NCI-H187 treated with DMSO at 0.1 percent for 48 hours (cell line): ENCODE data around the gene ANKMY1.

Experiments
- DNase-seq: peaks from one replicate; lab custom pipeline; 2025; lab: John Stamatoyannopoulos, UW

ANKMY1 gene

DNA sequence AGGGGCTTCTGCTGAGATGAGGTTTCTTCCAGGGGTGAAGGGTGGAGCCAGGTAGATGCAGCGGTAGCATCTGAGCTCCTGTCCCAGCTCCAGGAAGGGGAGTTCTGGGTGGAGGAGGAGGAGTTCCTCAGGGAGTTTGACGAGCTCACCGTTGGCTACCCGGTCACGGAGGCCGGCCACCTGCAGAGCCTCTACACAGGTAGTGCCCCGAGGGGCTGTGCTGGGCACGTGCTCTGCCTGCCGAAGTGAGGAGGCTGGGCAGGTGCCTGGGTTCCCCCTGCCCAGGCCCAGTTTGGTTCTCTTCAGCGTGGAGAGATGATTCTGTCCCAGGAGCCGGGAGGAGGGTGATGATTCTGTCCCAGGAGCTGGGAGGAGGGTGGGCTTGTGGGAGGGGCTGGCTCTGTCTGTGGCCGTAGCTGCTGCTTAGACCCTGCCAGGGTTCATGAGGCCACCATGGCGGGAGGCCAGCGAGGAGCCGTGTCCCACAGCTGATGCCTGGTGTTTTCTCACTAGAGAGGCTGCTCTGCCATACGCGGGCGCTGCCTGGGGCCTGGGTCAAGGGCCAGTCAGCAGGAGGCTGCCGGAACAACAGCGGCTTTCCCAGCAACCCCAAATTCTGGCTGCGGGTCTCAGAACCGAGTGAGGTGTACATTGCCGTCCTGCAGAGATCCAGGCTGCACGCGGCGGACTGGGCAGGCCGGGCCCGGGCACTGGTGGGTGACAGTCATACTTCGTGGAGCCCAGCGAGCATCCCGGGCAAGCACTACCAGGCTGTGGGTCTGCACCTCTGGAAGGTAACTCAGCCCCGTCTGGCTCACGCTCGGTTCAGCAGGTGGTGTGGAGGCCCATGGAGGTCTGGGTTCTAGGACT is 37.0 kb upstream of the ANKMY1 start:
- no peak for DNase-seq

DNA sequence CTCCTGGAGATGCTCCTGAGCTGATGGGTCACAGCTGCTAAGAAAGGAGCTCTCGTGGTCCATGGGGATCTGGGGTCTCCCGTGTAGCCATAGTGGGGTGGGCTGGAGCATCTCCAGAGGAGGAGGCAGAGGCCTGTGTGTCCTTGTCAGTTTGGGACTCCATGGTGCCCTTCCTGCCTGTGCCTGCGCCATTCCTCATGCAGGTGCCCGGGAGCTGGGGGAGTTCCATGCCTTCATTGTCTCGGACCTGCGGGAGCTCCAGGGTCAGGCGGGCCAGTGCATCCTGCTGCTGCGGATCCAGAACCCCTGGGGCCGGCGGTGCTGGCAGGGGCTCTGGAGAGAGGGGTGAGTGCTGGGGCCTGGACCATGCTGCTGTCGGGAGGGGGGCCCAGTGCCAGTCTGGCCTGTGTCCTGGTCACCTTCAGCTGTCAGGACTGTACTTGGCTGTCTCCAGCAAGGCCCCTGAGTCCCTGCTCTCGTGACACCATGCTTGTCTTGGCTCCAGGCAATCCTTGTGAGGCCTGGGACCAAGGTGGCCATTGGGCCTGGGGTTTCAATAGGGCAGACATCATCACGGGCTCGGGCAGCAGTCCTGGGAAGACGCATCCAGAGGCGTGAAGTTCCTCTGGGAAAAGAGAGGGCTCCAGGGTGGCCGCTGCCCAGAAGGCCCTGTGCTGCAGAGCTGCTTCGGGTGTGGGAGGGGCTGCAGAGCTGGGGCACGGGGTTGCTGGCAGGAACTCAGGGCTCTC is 36.1 kb upstream of the ANKMY1 start:
- DNase-seq = no peak

DNA sequence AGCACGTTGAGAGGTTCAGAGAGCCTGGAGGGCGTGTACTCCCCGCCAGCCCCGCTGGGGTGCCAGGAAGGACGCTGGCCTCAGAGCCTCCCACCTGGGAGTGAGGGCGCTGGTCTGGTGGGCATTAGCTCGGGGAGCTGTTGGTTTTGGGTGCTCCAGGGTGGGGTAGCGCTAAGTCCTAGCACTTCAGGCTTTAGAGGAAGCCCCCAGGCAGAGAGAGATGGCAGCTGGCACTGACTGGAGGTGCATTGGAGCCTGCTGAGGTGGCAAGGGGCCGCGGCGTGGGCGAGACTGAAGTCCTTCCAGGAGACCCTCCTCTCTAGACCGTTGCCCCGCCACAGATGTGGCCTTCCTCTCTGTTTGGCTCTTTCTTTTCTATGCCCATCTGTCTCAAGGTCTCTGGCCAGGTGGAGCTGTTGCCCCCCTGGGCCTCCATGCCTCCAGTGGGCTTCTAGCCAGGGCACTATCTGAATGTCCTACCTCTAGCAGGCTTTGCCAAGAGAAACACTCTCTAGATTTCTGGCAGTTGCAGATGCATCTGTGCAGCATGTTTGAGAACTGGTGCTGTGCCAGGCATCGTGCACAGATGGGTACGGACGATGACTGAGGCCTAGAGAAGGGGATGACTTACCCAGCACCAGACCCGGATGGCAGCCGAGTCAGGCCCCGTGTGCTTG is 35.4 kb upstream of the ANKMY1 start:
- DNase-seq = no peak

- no peak for DNase-seq
These were observed 34.0 kb upstream of the ANKMY1 start for GRCh38 chr2:240591784-240592183.

- no peak for DNase-seq
These were observed 33.4 kb upstream of the ANKMY1 start for GRCh38 chr2:240591226-240591625.

DNA sequence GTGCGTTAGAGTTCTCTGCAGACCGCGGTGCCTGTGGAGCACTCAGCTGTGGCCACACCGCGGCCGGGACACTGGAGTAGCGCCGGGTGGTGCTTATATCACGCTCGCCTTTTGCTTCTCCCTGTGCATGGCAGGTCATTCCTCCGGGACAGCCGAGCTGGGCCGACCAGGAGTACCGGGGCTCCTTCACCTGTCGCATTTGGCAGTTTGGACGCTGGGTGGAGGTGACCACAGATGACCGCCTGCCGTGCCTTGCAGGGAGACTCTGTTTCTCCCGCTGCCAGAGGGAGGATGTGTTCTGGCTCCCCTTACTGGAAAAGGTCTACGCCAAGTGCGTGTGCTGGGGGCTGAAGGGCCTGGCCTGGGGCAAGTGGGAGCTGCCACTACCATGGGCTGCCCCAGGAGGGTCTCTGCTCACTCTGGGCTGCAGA is 32.9 kb upstream of the ANKMY1 start:
- no peak for DNase-seq

DNA sequence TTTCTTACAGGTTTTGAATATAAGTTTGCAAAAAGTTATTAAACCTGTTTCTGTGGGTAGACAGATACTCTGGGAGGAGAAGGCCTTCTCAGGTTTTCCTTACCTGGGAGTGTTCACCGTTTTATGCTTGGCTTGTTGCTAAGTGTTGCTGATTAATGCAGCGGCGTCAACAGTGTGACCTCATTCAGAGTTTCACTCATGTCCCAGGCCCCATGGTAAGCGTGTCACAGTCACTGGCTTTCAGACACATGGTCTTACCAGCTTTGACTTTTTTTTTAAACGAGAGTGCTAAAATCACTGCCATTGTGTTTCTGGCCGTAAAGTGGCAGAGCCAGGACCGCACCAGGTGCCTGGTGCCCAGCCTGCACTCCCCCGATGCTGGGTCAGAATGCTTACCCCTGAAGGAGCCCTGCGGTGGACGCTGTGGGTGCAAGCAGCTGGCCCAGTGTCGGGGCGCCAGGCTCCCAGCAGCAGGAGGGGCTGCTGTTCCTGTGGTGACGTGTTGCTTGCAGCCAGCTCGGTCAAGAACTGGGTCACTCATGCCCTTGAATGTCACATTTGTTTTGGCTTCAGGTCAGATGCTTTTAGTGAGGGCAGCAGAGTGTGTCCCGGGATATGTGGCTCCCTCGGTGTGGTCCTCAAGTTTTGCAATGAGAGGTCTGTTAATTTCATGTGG is 32.2 kb upstream of the ANKMY1 start:
- no peak for DNase-seq

DNA sequence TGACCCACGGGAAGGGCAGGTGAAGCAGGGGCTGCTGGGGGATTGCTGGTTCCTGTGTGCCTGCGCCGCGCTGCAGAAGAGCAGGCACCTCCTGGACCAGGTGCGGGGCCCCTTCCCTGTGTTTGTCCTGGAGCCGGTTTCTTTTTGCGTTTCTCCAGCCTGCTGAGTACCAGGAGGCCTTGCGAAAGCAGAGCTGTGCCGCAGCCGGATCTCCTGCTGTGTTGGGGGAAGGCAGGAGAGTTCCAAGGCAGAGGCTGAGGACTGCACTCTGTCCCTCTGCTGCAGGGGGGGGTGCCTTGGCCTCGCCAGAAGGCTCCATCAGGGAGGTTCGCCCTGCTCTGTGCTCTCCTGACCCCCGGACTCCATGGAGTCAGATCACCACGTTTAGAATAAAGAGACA is 31.6 kb upstream of the ANKMY1 start:
- DNase-seq = no peak

DNA sequence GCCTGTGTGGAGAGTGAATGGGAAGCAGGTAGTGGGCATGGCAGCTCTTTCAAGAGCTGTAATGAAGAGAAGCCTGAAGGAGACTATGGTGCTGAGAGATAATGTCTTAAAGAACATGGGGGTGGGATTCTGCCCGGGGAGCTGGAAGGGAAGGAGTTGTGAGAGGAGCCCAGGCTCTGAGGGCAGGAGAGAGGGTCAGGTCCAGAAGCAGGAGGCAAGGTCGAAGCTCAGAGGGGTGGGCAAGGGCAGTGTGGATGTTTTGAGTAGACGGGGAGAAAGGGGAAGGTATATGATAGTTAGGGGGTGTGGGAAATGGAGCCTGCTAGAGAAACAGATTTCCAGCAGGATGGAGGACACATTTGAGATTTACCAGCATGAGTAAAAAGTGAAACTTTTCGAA is 30.9 kb upstream of the ANKMY1 start:
- DNase-seq = no peak

DNA sequence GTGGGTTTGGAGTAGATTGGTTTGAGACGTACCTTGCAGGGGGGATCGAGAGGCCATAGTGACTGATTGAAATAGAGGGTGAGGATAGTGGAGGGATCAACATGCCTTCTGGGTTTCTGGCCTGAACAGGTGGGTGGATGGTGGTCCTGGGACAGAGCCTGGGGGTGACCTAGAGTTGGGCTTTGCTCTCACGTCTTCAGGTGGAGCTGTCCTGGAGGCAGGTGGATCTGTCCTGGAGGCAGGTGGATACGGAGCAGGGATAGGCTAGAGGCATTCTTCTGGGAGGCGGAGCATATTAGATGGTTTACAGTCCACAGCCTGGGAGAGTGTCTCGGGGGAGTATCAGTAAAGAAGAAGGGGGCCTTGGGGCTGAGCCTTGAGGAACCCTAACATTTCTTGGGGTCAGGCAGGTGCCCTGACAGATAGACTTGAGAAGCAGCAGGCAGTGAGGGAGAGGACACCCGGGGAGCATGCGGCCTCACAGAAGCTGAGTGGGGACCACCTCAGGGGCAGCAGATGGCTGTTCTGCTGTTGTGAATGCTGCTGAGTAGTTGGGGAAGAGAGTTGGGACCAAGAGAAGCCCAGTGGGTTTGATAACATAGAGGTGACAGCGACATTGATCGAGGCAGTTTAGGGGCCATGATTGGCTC is 30.3 kb upstream of the ANKMY1 start:
- DNase-seq = no peak

DNA sequence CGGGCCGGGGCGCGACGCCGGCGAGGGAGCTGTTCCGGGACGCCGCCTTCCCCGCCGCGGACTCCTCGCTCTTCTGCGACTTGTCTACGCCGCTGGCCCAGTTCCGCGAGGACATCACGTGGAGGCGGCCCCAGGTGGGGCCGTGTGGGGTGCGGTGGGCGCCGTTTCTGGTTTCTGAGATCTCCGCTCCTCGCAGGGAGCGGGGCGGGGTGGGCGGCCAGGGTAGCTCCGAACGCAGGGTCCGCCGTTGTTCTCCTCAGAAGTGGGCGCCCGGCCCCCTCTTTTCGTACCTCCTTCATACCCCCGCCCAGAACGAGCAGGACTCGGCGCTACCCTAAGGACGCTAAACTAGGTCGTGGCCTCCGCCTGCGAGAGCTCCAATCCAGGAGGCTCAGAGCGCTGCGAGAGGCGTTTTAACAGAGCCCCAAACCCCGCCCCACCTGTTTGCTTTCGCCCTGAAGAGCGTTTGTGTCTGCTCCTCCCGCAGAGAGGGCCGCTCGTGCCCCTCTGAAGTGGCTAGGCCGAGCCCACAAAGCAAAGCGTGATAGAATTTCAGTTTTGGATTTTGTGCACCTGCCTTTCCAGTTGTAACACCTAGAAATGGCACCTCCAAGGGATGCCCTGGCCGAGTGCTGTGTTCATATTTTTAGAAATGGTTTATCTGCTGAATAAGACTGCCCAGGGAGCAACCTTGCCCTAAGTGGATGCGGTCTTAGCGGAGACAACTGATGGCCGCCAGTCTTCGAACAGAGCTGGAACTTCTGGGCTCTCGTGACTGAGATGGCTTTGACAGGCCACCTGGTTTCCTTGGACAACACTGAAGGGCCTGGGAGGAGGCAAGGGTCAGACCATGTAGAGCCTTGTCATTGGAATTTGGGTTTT is 29.4 kb upstream of the ANKMY1 start:
- DNase-seq = no peak

DNA sequence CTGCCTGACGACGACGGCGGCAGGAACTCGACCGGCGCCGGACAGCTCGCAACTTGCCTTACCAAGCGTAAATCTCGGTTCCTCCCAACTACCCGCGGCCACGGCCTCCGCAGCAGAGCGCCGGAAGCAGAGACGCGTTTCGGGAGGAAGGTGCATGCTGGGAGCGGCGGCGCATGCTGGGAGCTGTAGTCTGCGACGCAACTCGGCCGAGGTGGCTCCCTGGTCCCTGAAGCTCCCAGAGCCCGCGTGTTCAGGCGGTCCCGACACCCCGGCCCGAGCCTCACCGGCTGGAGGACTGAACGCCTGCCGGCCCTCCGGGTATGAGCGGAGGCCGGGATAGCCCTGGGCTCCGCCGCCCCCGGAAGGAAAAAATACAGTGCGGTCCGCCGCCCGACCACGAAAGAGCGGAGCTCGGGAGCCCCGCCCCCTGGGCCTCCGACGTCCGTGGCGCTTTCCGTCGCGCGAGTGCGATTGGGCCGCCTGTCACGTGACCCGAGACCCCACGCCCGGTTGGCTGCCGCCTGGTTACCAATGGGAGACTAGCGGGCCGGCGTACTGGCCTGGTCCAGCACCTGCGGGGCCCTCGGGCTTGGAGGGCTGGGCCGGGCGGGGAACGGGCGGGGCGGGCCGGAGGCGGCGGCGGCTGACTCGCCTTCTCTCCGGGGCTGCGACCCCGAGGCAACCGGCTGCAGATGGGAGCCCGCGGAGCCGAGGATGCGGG is 28.6 kb upstream of the ANKMY1 start, which contains the start of gene CAPN10:
TSS of gene CAPN10 (plus strand) at position 537 of the 721 bp plus-strand sequence. CDS start at position 715, 178 bp downstream.
- DNase-seq = peak; percentile 59

DNA sequence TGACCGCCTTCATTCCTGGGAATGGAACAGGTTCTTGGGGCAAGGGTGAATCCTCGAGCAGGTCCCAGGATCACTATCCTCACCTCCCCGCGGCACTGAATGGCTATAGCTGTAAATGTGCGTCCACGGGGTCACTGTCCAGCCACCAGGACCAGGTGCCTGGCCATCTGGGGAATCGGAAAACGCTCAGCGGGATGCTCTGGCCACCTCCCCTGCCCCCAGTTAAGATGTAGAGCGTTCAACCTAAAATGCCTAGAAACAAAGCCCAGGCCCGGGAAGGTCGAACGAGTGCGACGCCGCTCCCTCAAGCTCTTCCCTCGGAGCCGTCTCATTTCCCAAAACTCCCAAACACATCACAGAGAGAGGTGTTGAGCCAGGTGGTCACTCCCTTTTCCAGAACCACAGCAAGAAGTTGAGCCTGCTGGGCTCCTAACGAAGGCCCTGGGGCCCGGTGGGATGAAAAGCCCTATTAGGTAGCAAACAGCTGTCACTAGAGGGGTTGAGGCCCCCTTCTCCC is 28.0 kb upstream of the ANKMY1 start:
- no peak for DNase-seq

DNA sequence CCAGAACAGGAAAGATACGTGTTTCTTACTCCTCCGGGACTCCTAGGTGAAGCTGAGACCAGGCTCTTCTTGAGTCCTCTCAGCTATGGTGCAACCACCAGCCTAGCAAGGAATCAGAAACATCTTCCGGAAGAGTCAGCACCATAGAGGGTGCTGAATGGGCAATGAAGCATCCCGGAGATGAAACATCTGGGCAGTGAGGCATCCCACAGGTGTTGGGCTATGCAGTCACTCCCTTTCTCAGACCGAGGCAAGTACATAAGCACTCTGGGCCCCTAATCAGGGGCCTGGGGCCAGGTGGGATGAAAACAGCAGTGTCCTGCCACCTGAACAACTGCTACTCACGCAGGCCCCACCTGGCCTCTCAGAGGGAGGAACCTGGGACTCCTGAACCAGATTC is 27.3 kb upstream of the ANKMY1 start:
- no peak for DNase-seq

GRCh38 chr2:240584486-240585031 is 26.8 kb upstream of the ANKMY1 start:
- DNase-seq = no peak

DNA sequence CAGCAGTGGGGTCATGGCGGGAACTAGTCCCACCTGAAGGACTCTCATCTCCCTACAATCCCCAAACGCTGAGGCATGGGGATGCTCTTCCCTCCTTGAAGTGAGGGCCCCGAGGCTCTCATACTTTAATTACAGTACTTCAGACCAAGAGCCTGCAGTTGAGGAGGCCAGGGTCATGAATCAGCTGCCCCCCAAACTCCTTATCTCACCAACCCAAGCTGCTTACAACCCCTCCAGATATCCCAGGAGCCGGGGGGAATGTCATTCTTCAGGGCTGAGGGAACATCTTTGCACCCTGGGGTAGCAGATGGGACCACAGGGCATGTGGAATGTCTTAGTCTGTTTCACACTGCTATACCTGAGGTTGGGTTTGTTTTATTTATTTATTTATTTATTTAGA is 26.0 kb upstream of the ANKMY1 start:
- no peak for DNase-seq

DNA sequence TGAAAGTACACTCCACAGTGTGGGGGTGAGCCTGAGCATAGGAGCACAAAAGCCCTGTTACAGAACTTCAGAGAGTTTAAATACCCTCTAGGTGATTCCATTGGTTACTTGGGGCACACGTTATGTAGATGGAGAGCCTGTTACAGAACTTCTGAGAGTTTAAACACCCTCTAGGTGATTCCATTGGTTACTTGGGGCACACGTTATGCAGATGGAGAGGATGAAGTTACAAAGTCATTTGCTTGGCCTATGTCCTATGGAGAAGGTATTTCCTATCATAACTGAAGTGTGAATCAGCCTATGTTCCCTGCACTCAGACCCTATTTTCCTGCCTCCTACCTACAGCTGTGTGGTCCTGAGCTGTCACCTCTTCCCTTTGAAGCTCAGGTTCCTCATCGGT is 25.0 kb upstream of the ANKMY1 start:
- DNase-seq = no peak

DNA sequence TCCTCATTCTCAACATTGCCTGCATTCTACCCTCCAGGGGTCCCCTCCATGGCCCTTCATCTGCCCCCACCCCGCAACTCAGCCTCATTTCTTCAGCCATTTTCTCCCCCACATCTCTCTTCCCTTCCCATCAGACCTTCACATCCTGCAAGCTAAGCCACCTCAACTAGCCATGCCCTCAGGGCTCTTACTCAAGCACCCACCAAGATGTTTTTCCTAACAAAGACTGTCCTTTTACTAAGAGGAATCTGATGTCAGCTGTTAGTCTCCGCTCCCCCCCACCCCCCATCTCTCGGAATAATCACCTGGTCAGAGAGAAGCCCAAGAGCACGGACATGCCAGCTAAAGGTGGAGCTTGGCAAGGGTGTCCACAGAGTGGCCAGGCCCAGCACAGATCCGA is 24.0 kb upstream of the ANKMY1 start:
- no peak for DNase-seq
